Measurements from ENCODE around the gene MEIKIN.

- TF ChIP-seq EZH2phosphoT487 (IDR thresholded peaks at IDR 0.05) (no peak), EZH2 (IDR thresholded peaks at IDR 0.05) (no peak)
Measured at GRCh38 chr5:131867524-131867923, 77.9 kb downstream of the MEIKIN start.
